GM06990 (cell line): ENCODE data around the gene BTLA.
"Not testable (repeated sequence)": the region's sequence is repeated elsewhere in the genome, so short reads cannot be mapped to it uniquely, and the experiment has no call there.

Source experiments
- DNase-seq: peaks from one replicate; pipeline ENCODE4 v3.0.0-alpha.2; 2011; ENCODE audit not compliant: insufficient read length; ENCODE audit errors: extremely low read depth
- H3K27me3 ChIP-seq: replicated peaks from 2 replicates; pipeline ENCODE4 v1.6.0; 2011; ENCODE audit warnings: low read length; ENCODE audit not compliant: control insufficient read depth, insufficient read depth
- H3K36me3 ChIP-seq: 2 replicates; pipeline ENCODE4 v1.5.1; 2011; ENCODE audit warnings: low read length; ENCODE audit not compliant: control insufficient read depth, insufficient read depth
- H3K4me3 ChIP-seq: replicated peaks from 2 replicates; pipeline ENCODE4 v1.5.1; 2011; ENCODE audit warnings: low read depth, mild to moderate bottlenecking, control low read depth, low read length
- TF ChIP-seq, protein P1 (sequence below): IDR thresholded peaks from 2 replicates; pipeline ENCODE4 v1.5.1; 2011; ENCODE audit warnings: low read length, control low read depth, mild to moderate bottlenecking, inconsistent platforms; ENCODE audit not compliant: insufficient read depth, poor library complexity, severe bottlenecking

BTLA gene

DNA sequence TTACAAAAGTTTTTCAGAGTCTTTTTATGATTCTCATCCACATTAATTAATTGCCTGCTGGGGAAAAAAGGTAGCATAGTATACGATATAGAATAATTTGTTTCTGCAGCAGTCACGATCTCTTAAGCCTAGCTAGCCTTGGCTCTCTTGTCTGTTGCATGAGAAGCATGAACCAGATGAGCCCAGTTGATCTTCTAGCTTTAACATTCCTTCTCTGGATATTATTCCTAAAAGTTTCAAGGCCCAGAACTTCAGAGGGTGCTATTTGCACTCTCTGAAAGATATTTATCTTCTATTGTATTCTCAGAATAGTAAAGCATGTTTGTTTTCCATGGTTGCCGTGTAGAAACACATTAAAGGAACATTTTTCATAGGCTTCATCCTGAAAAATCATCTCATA is 69.3 kb downstream of the BTLA start:
- Histone ChIP-seq H3K4me3 (no peak overlapping the region), H3K27me3 (no peaks in the 10 kb centered on the region), H3K36me3 (no peaks in the 10 kb centered on the region)
- TF ChIP-seq, protein P1, sequence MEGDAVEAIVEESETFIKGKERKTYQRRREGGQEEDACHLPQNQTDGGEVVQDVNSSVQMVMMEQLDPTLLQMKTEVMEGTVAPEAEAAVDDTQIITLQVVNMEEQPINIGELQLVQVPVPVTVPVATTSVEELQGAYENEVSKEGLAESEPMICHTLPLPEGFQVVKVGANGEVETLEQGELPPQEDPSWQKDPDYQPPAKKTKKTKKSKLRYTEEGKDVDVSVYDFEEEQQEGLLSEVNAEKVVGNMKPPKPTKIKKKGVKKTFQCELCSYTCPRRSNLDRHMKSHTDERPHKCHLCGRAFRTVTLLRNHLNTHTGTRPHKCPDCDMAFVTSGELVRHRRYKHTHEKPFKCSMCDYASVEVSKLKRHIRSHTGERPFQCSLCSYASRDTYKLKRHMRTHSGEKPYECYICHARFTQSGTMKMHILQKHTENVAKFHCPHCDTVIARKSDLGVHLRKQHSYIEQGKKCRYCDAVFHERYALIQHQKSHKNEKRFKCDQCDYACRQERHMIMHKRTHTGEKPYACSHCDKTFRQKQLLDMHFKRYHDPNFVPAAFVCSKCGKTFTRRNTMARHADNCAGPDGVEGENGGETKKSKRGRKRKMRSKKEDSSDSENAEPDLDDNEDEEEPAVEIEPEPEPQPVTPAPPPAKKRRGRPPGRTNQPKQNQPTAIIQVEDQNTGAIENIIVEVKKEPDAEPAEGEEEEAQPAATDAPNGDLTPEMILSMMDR = no peak
- DNase-seq = no peak

GRCh38 chr3:112427123-112427522 is 72.1 kb downstream of the BTLA start:
- DNase-seq = no peak
- Histone ChIP-seq H3K4me3 (no peak overlapping the region), H3K27me3 (no peaks in the 10 kb centered on the region), H3K36me3 (no peaks in the 10 kb centered on the region)
- TF ChIP-seq, protein P1 = no peak

GRCh38 chr3:112425858-112426750 is 73.2 kb downstream of the BTLA start:
- TF ChIP-seq, protein P1 = no peak
- H3K36me3 ChIP-seq = no peaks in the 10 kb centered on the region
- H3K27me3 ChIP-seq = no peaks in the 10 kb centered on the region
- H3K4me3 ChIP-seq = no peak overlapping the region
- no peak for DNase-seq

- no peak for DNase-seq
Observed at GRCh38 chr3:112425382-112425781, 73.9 kb downstream of the BTLA start.

GRCh38 chr3:112424394-112424793 is 74.9 kb downstream of the BTLA start:
- no peak for DNase-seq
- TF ChIP-seq, protein P1 = no peak
- Histone ChIP-seq H3K27me3 (no peaks in the 10 kb centered on the region), H3K36me3 (no peaks in the 10 kb centered on the region), H3K4me3 (no peak overlapping the region)

More at GRCh38 chr3:112425382-112425781, 73.9 kb downstream of the BTLA start:
- TF ChIP-seq, protein P1 = no peak
- no peaks in the 10 kb centered on the region for H3K27me3 ChIP-seq
- no peaks in the 10 kb centered on the region for H3K36me3 ChIP-seq
- H3K4me3 ChIP-seq = no peak overlapping the region

GRCh38 chr3:112422921-112423320 is 76.4 kb downstream of the BTLA start:
- not testable (repeated sequence) for H3K27me3 ChIP-seq, H3K36me3 ChIP-seq

GRCh38 chr3:112418526-112418925 is 80.7 kb downstream of the BTLA start:
- H3K27me3 ChIP-seq, H3K4me3 ChIP-seq: not testable (repeated sequence)

More at GRCh38 chr3:112422921-112423320, 76.4 kb downstream of the BTLA start:
- H3K4me3 ChIP-seq, DNase-seq: not testable (repeated sequence)

More at GRCh38 chr3:112418526-112418925, 80.7 kb downstream of the BTLA start:
- H3K36me3 ChIP-seq, DNase-seq: not testable (repeated sequence)
